ENCODE measurements around the gene GAGE12H. TPM values are rescaled to one million over a fixed set of nuclear protein-coding genes. Genes with fewer than 3 reads are reported as not detected.

Gene GAGE12H
- total RNA-seq, 1 experiment from 2014 or later, result not detected

Other genes starting within 250 kb of the GAGE12H start
- 0.39 TPM in 1 of 3 replicates, not detected in the others for gene GAGE13, start 248.4 kb upstream of the GAGE12H start, total RNA-seq (2021)
- gene GAGE12C, start 47.8 kb upstream of the GAGE12H start, total RNA-seq (2021), result not detected in 3 replicates
- not detected in 3 replicates for gene GAGE12D, start 38.2 kb upstream of the GAGE12H start, total RNA-seq (2021)
- gene GAGE12E, start 28.7 kb upstream of the GAGE12H start, total RNA-seq (2021), result not detected in 3 replicates
- gene GAGE12F, start 19.1 kb upstream of the GAGE12H start, total RNA-seq (2021), result 0.82 TPM in 1 of 3 replicates, not detected in the others
- gene GAGE12G, start 9.5 kb upstream of the GAGE12H start, total RNA-seq (2021), result not detected in 3 replicates
- 0.62 to 0.83 TPM in 2 of 3 replicates, not detected in the other for gene GAGE2A, start 9.5 kb downstream of the GAGE12H start, total RNA-seq (2021)
- 1.2 TPM in 1 of 3 replicates, not detected in the others for gene GAGE1, start 19.1 kb downstream of the GAGE12H start, total RNA-seq (2021)
- gene PAGE1, start 116.0 kb downstream of the GAGE12H start, total RNA-seq (2021), result not detected in 3 replicates
- gene PAGE4, start 249.4 kb downstream of the GAGE12H start, total RNA-seq (2021), result 0.82 to 1.5 TPM in 2 of 3 replicates, not detected in the other